ENCODE measurements around the gene RAB19. TPM values are rescaled to one million over a fixed set of nuclear protein-coding genes. Genes with fewer than 3 reads are reported as not detected.

The RAB19 gene
- total and polyA plus RNA-seq, 4 experiments from 2014 or later: 1.6 to 3.2 (median 2.3) TPM

DNA sequence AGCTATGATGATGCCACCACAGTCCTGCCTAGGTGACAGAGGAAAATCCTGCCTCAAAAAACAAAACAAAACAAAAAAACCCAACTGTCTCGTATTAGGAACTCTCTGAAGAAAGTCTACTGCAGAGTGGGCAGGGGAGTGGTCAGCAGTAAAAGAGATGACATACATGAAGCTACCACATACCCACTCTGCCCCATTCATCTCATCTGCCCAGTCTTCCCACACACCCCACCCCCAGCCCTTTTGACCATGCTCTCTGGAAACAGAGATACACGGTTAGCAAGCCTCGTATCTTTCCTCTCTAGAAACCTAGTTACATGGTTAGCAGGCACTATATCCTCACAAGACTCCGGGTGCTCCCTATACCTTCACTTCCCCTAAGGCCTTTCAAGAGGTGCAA lies 13.8 kb upstream of the RAB19 start:
- POLR2A ChIA-PET (ENCODE audit: partially characterized antibody): no interaction called here
- intact Hi-C loops (cut with micrococcal nuclease): no loop called here
- H3K27ac Mint-ChIP-seq: peak overlapping the region in 4 of 7 donors; percentile 6 to 67 (median 29)

DNA sequence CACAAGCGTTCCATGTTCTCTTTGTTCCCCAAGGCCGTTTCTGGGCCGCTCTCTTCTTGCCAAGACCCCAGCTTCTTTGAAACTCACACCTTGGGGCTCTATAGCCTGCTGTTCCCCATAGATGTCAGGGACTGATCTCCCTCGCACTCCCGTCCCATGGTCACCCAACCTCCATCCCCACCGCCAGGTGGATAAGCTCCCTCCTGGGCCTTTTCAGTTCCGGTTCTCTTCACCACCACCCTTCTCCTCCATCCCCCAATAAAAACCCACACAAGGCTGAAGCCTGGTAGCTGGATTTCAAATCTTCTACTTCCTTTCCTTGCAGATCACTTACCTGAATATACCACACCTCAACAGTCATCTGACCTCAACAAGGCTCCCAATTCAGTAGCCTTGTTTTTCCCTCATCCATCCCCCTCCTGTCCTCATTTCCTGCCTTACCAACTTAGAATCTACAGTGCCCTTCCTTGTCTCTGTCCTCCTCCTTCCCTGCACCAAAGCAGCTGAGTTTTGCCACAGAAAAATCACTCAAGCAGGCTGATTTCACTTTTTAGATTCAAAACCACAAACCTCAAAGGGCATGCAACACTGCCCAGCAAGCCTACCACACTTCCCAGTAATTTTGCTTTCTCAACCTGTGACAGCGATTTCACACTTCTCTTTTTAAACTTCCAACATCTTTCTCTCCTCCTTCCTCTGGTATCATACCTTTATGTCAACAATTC lies 13.2 kb upstream of the RAB19 start:
- DNase-seq: no peak
- Mint-ChIP-seq H3K27ac (no peak overlapping the region), H3K4me3 (no peak overlapping the region), H3K4me1 (peaks cover 0 to 8% (median 4%) of the 10 kb centered on the region in 4 donors), H3K27me3 (no peaks in the 10 kb centered on the region), H3K36me3 (no peaks in the 10 kb centered on the region), H3K9me3 (no peaks in the 10 kb centered on the region)
- Histone ChIP-seq H3K4me1 (ENCODE audit: insufficient read depth, low read length) (peaks cover 38% of the 10 kb centered on the region), H3K36me3 (ENCODE audit: insufficient read depth, low read length) (no peaks in the 10 kb centered on the region), H3K4me3 (ENCODE audit: low read length in 2 of 2) (no peak overlapping the region), H3K27me3 (ENCODE audit: insufficient read depth, low read length) (no peaks in the 10 kb centered on the region), H3K27ac (ENCODE audit: low read depth, low read length) (no peak overlapping the region), H3K9me3 (ENCODE audit: control insufficient read depth in 1 of 2, low read length in 2 of 2) (no peaks in the 10 kb centered on the region)
- CTCF ChIA-PET (ENCODE audit: partially characterized antibody): interaction anchor here (1.3 to 1.6 kb wide), 3 partner anchors 7 to 86 kb away, joined by 3 to 8 read pairs (median 3); no protein-coding TSS in a partner anchor
- intact Hi-C loops (cut with micrococcal nuclease): no loop called here
- POLR2A ChIA-PET (ENCODE audit: partially characterized antibody): no interaction called here

More for the DNA sequence above, 13.8 kb upstream of the RAB19 start:
- no peaks in the 10 kb centered on the region for H3K36me3 Mint-ChIP-seq
- H3K4me3 Mint-ChIP-seq: no peak overlapping the region
- Histone ChIP-seq H3K9me3 (ENCODE audit: control insufficient read depth in 1 of 2, low read length in 2 of 2) (no peaks in the 10 kb centered on the region), H3K27me3 (ENCODE audit: insufficient read depth, low read length) (no peaks in the 10 kb centered on the region), H3K36me3 (ENCODE audit: insufficient read depth, low read length) (no peaks in the 10 kb centered on the region), H3K4me3 (ENCODE audit: low read length in 2 of 2) (no peak overlapping the region), H3K4me1 (ENCODE audit: insufficient read depth, low read length) (peaks cover 43% of the 10 kb centered on the region), H3K27ac (ENCODE audit: low read depth, low read length) (no peak overlapping the region)
- no peaks in the 10 kb centered on the region for H3K9me3 Mint-ChIP-seq
- CTCF ChIA-PET (ENCODE audit: partially characterized antibody): interaction anchor here (1.6 kb wide), 1 partner anchor 87 kb away, joined by 3 read pairs; no protein-coding TSS in a partner anchor
- no peak for DNase-seq
- peaks cover 5 to 13% (median 8%) of the 10 kb centered on the region in 4 donors for H3K4me1 Mint-ChIP-seq
- no peaks in the 10 kb centered on the region for H3K27me3 Mint-ChIP-seq

DNA sequence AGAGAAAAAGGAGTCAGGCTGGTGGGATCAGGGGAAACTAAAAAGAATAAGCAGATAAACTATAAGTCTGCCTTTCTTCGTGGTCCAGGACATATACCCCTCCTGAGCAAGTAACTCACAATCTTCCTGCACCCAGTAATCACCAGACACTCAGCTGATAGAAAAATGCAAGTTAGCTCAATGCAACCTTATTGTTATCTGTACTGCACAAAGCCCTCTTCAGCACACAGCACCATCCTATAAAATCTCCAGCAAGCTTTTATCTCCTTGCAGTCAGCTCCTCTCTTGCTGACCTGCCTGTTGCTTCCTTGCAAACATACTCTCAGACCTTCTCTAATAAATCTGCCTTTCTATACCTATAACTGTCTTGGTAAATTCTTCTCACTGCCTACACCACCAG lies 12.2 kb upstream of the RAB19 start:
- no peak overlapping the region for H3K27ac Mint-ChIP-seq
- CTCF ChIA-PET (ENCODE audit: partially characterized antibody): interaction anchor here (1.3 to 1.5 kb wide), 2 partner anchors 8 to 17 kb away, joined by 3 to 8 read pairs; no protein-coding TSS in a partner anchor
- peaks cover 44% of the 10 kb centered on the region for H3K4me1 ChIP-seq (ENCODE audit: insufficient read depth, low read length)

DNA sequence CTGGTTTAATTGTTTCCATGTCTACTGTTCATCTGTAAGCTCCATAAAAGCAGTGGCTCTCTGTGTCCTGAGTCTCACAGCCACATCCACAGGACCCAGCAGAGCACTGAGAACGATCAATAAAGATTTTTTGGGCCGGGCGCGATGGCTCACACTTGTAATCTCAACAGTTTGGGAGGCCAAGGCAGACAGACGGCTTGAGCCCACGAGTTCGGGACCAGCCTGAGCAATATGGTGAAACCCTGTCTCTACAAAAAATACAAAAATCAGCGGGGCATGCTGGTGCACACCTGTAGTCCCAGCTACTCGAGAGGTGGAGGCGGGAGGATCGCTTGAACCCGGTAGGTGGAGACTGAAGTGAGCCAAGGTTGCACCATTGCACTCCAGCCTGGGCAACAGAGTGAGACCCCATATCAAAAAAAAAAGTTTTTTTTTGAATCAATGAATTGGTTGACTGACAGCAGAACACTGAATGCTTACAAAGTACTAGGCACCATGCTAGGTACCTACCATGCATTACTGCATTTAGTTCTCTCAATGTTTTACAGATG lies 10.0 kb upstream of the RAB19 start:
- no peaks in the 10 kb centered on the region for H3K9me3 ChIP-seq (ENCODE audit: control insufficient read depth in 1 of 2, low read length in 2 of 2)
- H3K36me3 ChIP-seq (ENCODE audit: insufficient read depth, low read length): no peaks in the 10 kb centered on the region
- DNase-seq: no peak
- POLR2A ChIA-PET (ENCODE audit: partially characterized antibody): interaction anchor here (0.6 kb wide), 1 partner anchor 612 kb away, joined by 3 read pairs; no protein-coding TSS in a partner anchor
- Mint-ChIP-seq H3K27me3 (no peaks in the 10 kb centered on the region), H3K9me3 (no peaks in the 10 kb centered on the region), H3K36me3 (no peaks in the 10 kb centered on the region), H3K4me1 (peaks cover 16 to 20% (median 19%) of the 10 kb centered on the region in 4 donors), H3K4me3 (no peak overlapping the region), H3K27ac (no peak overlapping the region)
- H3K27ac ChIP-seq (ENCODE audit: low read depth, low read length): no peak overlapping the region
- CTCF ChIA-PET (ENCODE audit: partially characterized antibody): no interaction called here
- H3K4me3 ChIP-seq (ENCODE audit: low read length in 2 of 2): no peak overlapping the region
- peaks cover 54% of the 10 kb centered on the region for H3K4me1 ChIP-seq (ENCODE audit: insufficient read depth, low read length)
- intact Hi-C loops (cut with micrococcal nuclease): no loop called here
- H3K27me3 ChIP-seq (ENCODE audit: insufficient read depth, low read length): no peaks in the 10 kb centered on the region

More for the DNA sequence above, 12.2 kb upstream of the RAB19 start:
- H3K4me3 Mint-ChIP-seq: no peak overlapping the region
- H3K4me1 Mint-ChIP-seq: peaks cover 7 to 15% (median 11%) of the 10 kb centered on the region in 4 donors
- DNase-seq: no peak
- Histone ChIP-seq H3K27me3 (ENCODE audit: insufficient read depth, low read length) (no peaks in the 10 kb centered on the region), H3K9me3 (ENCODE audit: control insufficient read depth in 1 of 2, low read length in 2 of 2) (no peaks in the 10 kb centered on the region), H3K27ac (ENCODE audit: low read depth, low read length) (no peak overlapping the region), H3K36me3 (ENCODE audit: insufficient read depth, low read length) (no peaks in the 10 kb centered on the region), H3K4me3 (ENCODE audit: low read length in 2 of 2) (no peak overlapping the region)
- POLR2A ChIA-PET (ENCODE audit: partially characterized antibody): no interaction called here
- no peaks in the 10 kb centered on the region for H3K36me3 Mint-ChIP-seq
- intact Hi-C loops (cut with micrococcal nuclease): no loop called here
- no peaks in the 10 kb centered on the region for H3K27me3 Mint-ChIP-seq
- no peaks in the 10 kb centered on the region for H3K9me3 Mint-ChIP-seq

DNA sequence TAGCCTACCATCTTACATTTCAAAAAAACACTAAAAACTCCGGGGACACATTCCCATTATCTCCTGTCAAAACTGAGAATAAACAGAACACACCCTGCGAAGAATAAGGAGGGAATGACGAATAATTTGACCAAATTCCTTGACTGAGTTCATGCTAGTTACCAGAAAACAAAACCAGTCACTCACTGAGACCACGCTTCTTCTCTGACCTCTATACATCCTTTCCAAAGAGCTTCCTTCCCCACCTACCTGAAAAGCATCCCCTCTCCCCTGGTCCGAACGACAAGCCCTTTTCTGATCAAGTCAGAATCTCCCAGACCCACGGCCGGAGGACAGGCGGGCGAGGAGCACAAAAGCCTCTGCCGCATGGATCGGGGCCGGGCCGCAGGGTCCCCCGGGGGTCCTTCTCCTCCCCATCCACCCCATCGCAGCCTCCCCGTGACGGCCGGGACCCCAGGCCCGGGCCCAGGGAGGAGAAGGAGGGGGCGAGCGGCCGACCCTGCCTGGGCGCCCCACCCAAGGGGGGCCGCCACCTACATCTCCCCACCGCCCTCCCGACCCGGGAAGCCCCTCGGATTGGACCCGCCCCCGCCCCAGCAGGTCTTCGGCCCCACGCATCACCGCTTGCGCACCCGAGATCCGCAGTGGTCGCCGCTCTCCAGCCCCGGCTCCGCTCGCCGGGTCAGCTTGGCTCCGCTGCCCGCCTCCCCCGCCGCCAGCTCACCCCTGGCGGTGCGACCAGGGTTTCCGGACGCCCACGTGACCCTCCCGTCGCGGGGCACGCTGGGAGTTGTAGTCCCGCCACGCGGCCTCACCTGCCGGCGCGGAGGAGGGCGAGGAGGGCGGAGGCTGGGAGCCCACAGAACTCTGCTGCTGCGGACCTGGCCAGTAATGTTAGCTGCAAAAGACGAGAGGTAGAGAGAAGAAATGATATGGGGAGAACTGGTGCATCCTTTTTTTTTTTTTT lies 5.8 kb upstream of the RAB19 start, which contains the start of gene SLC37A3:
TSS of gene SLC37A3 (minus strand) at position 747 of the 967 bp plus-strand sequence. CDS start 16,004 bp downstream, outside the sequence.
- Histone ChIP-seq H3K9me3 (ENCODE audit: control insufficient read depth in 1 of 2, low read length in 2 of 2) (no peaks in the 10 kb centered on the region), H3K27ac (ENCODE audit: low read depth, low read length) (peak within 1 kb of the TSS; percentile 77), H3K4me1 (ENCODE audit: insufficient read depth, low read length) (peaks cover 21% of the 10 kb centered on the region), H3K4me3 (ENCODE audit: low read length in 2 of 2) (peak within 1 kb of the TSS; percentile 33 to 63), H3K27me3 (ENCODE audit: insufficient read depth, low read length) (no peaks in the 10 kb centered on the region), H3K36me3 (ENCODE audit: insufficient read depth, low read length) (no peaks in the 10 kb centered on the region)
- Mint-ChIP-seq H3K9me3 (no peaks in the 10 kb centered on the region), H3K4me3 (peak within 1 kb of the TSS; percentile 90 to 95 (median 90)), H3K4me1 (peaks cover 16 to 26% (median 20%) of the 10 kb centered on the region in 4 donors), H3K27ac (peak within 1 kb of the TSS; percentile 71 to 94 (median 88)), H3K36me3 (no peaks in the 10 kb centered on the region), H3K27me3 (no peaks in the 10 kb centered on the region)
- intact Hi-C loops (cut with micrococcal nuclease): loop anchor here (2.0 to 5.0 kb wide), 2 partner anchors 39 to 221 kb away; partner anchors contain the start of gene KDM7A
- DNase-seq: peak; percentile 77 to 85 (median 81)
- ChIA-PET CTCF (ENCODE audit: partially characterized antibody) (interaction anchor here (2.2 kb wide), 1 partner anchor 22 kb away, joined by 10 read pairs; no protein-coding TSS in a partner anchor), POLR2A (ENCODE audit: partially characterized antibody) (interaction anchor here (1.0 to 2.0 kb wide), 5 partner anchors 15 to 674 kb away, joined by 3 to 9 read pairs (median 7); partner anchors contain the start of gene MKRN1)

DNA sequence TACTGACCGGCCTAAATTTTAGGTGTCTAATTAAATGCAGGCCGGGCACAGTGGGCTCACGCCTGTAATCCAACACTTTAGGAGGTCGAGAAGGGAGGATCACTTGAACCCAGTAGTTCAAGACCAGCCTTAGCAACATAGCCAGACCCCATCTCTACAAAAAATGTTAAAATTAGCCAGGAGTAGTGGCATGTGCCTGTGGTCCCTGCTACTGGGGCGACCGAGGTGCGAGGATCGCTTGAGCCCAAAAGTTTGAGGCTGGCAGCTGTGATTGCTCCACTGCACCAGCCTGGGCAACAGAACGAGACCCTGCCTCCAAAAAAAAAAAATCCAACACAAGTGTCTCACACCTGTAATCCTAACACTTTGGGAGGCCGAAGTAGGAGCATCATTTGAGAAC lies 5.0 kb upstream of the RAB19 start:
- Mint-ChIP-seq H3K27me3 (no peaks in the 10 kb centered on the region), H3K9me3 (no peaks in the 10 kb centered on the region), H3K36me3 (peaks cover 0 to 1% of the 10 kb centered on the region in 2 donors), H3K4me1 (peaks cover 18 to 31% (median 22%) of the 10 kb centered on the region in 4 donors), H3K4me3 (peak overlapping the region; percentile 81 to 92 (median 87)), H3K27ac (peak overlapping the region in 4 of 7 donors; percentile 69 to 92 (median 82))
- ChIA-PET CTCF (ENCODE audit: partially characterized antibody) (interaction anchor here (2.2 kb wide), 1 partner anchor 22 kb away, joined by 10 read pairs; no protein-coding TSS in a partner anchor), POLR2A (ENCODE audit: partially characterized antibody) (interaction anchor here (1.0 to 2.0 kb wide), 3 partner anchors 80 to 673 kb away, joined by 3 to 7 read pairs (median 7); partner anchors contain the start of gene MKRN1)
- no peaks in the 10 kb centered on the region for H3K9me3 ChIP-seq (ENCODE audit: control insufficient read depth in 1 of 2, low read length in 2 of 2)
- no peaks in the 10 kb centered on the region for H3K36me3 ChIP-seq (ENCODE audit: insufficient read depth, low read length)
- no peak overlapping the region for H3K4me3 ChIP-seq (ENCODE audit: low read length in 2 of 2)
- H3K4me1 ChIP-seq (ENCODE audit: insufficient read depth, low read length): peaks cover 16% of the 10 kb centered on the region
- no peaks in the 10 kb centered on the region for H3K27me3 ChIP-seq (ENCODE audit: insufficient read depth, low read length)
- H3K27ac ChIP-seq (ENCODE audit: low read depth, low read length): no peak overlapping the region
- intact Hi-C loops (cut with micrococcal nuclease): loop anchor here (2.0 to 5.0 kb wide), 2 partner anchors 40 to 222 kb away; partner anchors contain the start of gene KDM7A
- no peak for DNase-seq
